Stimulated activated CD4-positive, alpha-beta T cell treated with anti-CD3 and anti-CD28 coated beads, TNF-alpha, amount 100 ng/mL, for 48 hours (primary cell): ENCODE data around the gene BET1.

Experiments
- DNase-seq, 3 donors: peaks; one replicate each; pipeline ENCODE4 v3.0.0-alpha.2; 2020; ENCODE audit warnings: low read depth in 3 of 3

Gene BET1

GRCh38 chr7:93958216-93958615 is 45.9 kb downstream of the BET1 start:
- DNase-seq = no peak

GRCh38 chr7:93957767-93958166 is 46.4 kb downstream of the BET1 start:
- DNase-seq = no peak

GRCh38 chr7:93955304-93955703 is 48.9 kb downstream of the BET1 start:
- DNase-seq = no peak

GRCh38 chr7:93949423-93949822 is 54.7 kb downstream of the BET1 start:
- no peak for DNase-seq

- no peak for DNase-seq
These were observed 55.3 kb downstream of the BET1 start for GRCh38 chr7:93948873-93949272.

- DNase-seq = no peak
These were observed 56.0 kb downstream of the BET1 start for GRCh38 chr7:93948106-93948505.

GRCh38 chr7:93945756-93946535 is 58.2 kb downstream of the BET1 start:
- DNase-seq = no peak

- DNase-seq = no peak
These were observed 59.1 kb downstream of the BET1 start for GRCh38 chr7:93945083-93945482.

GRCh38 chr7:93944673-93945072 is 59.5 kb downstream of the BET1 start:
- no peak for DNase-seq

GRCh38 chr7:93943816-93944540 is 60.2 kb downstream of the BET1 start:
- no peak for DNase-seq
